Omental fat pad (tissue), 4 donors: Measurements from ENCODE around the gene TMEM273. TPM values are rescaled to one million over a fixed set of nuclear protein-coding genes. Genes with fewer than 3 reads are reported as not detected.

Experiments
- ATAC-seq: fragments of 150-250 bp; one replicate; pipeline ENCODE4 v1.9.1; 2016; ENCODE audit warnings: mild to moderate bottlenecking, moderate library complexity; ENCODE audit not compliant: low FRiP score
- DNase-seq: peaks from one replicate; pipeline ENCODE4 v3.0.0-alpha.2; 2019; ENCODE audit warnings: low spot score
- total RNA-seq, 4 donors: library from RNA; depleted of rRNA; stranded (reverse); fragments of >200 nt; gene quantifications; one replicate each; pipeline ENCODE4 v1.1.0, GENCODE V29; 2016
- TF ChIP-seq, protein P1 (sequence below), 3 donors: fragments of 450-650 bp; IDR thresholded peaks; one replicate each; pipeline ENCODE4 v1.5.1; 2016 to 2017; ENCODE audit warnings: antibody characterized with exemption in 3 of 3, mild to moderate bottlenecking in 3 of 3, moderate library complexity in 2 of 3

Gene TMEM273
- total RNA-seq, 4 donors from 2014 or later, result 12.2 to 74.4 (median 34.1) TPM

- ATAC-seq (no peak), DNase-seq (no peak)
- TF ChIP-seq, protein P1, sequence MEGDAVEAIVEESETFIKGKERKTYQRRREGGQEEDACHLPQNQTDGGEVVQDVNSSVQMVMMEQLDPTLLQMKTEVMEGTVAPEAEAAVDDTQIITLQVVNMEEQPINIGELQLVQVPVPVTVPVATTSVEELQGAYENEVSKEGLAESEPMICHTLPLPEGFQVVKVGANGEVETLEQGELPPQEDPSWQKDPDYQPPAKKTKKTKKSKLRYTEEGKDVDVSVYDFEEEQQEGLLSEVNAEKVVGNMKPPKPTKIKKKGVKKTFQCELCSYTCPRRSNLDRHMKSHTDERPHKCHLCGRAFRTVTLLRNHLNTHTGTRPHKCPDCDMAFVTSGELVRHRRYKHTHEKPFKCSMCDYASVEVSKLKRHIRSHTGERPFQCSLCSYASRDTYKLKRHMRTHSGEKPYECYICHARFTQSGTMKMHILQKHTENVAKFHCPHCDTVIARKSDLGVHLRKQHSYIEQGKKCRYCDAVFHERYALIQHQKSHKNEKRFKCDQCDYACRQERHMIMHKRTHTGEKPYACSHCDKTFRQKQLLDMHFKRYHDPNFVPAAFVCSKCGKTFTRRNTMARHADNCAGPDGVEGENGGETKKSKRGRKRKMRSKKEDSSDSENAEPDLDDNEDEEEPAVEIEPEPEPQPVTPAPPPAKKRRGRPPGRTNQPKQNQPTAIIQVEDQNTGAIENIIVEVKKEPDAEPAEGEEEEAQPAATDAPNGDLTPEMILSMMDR (IDR thresholded peaks at IDR 0.05), result no peak
Measured at GRCh38 chr10:49107111-49107886, 80.9 kb downstream of the TMEM273 start.

DNA sequence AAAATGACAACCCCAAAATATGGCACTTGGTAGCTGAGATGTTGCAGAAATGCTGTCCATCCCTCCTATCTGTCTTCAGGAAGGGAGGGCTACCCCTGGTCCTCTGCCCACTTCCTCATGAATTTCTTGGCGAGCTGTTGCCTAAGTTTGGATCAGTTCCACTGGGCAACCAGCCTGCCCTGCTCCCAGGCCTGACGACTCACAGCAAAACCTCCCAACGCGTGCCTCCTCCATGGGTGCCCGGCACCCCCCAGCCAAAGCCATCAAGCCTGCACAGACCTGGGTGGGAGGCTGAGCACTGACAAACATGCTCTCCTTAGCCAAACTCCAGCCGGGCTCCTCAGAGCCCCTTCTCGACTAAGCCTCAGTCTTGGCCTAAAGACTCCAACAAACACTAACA, 81.7 kb downstream of the TMEM273 start:
- TF ChIP-seq, protein P1 (IDR thresholded peaks at IDR 0.05), result no peak
- ATAC-seq, result peak; percentile 35
- DNase-seq, result no peak

GRCh38 chr10:49105076-49105475, 83.1 kb downstream of the TMEM273 start:
- DNase-seq, result no peak
- TF ChIP-seq, protein P1 (IDR thresholded peaks at IDR 0.05), result no peak
- no peak for ATAC-seq

Other genes starting within 250 kb of the TMEM273 start
- not detected for gene LRRC18, start 248.6 kb downstream of the TMEM273 start, total RNA-seq
- 10 to 100 TPM; 11.8 to 26.2 (median 19.7) TPM for gene VSTM4, start 72.9 kb downstream of the TMEM273 start, total RNA-seq
- gene FAM170B, start 54.4 kb downstream of the TMEM273 start, total RNA-seq, result not detected
- not detected for gene C10orf71, start 110.8 kb upstream of the TMEM273 start, total RNA-seq
- gene DRGX, start 207.7 kb upstream of the TMEM273 start, total RNA-seq, result not detected